ENCODE results near the gene RET.

DNA sequence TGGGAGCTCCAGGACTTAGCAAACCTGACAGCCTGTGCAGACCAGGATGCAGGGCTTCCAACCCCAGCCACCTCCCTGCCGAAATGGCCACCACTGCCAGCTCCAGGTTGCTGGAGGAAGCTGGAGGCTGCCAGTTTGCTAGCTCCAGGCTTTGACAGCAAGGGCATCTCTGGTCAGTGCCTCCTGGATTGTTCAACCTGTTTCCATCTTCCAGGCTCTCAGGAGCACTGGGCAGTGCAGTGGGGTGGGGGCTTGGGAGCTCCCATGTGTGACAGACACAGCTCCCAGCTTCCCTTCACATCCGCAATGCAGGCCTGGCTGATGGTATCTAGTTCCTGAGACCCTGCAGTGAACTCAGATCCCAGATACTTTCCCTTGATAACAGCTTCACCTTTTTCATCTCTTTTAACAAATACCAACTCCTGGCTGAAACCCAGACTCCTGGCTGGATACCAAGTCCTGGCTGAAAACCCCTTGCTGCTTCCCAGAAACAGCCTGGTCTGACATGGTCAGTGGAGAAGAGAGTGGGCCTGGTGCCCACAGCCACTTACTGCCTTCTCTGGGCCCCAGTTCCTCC, 20.8 kb upstream of the RET start:
- TF ChIP-seq, protein P1, sequence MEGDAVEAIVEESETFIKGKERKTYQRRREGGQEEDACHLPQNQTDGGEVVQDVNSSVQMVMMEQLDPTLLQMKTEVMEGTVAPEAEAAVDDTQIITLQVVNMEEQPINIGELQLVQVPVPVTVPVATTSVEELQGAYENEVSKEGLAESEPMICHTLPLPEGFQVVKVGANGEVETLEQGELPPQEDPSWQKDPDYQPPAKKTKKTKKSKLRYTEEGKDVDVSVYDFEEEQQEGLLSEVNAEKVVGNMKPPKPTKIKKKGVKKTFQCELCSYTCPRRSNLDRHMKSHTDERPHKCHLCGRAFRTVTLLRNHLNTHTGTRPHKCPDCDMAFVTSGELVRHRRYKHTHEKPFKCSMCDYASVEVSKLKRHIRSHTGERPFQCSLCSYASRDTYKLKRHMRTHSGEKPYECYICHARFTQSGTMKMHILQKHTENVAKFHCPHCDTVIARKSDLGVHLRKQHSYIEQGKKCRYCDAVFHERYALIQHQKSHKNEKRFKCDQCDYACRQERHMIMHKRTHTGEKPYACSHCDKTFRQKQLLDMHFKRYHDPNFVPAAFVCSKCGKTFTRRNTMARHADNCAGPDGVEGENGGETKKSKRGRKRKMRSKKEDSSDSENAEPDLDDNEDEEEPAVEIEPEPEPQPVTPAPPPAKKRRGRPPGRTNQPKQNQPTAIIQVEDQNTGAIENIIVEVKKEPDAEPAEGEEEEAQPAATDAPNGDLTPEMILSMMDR (IDR thresholded peaks at IDR 0.05; ENCODE audit: poor library complexity), result no peak
- no peak for TF ChIP-seq EZH2 (IDR thresholded peaks at IDR 0.05; ENCODE audit: borderline replicate concordance)
- TF ChIP-seq EZH2phosphoT487 (IDR thresholded peaks at IDR 0.05; ENCODE audit: low read depth, severe bottlenecking, unreplicated experiment), result no peak

All from hepatocyte (in vitro differentiated cells).